GM12878 (cell line): ENCODE data around the gene PDGFD. TPM values are rescaled to one million over a fixed set of nuclear protein-coding genes. Genes with fewer than 3 reads are reported as not detected.

Source experiments
- ATAC-seq: fragments of 200-7000 bp; cut with Tn5 transposase; 3 replicates; pipeline ENCODE4 v1.9.1; 2020; ENCODE audit warnings: mild to moderate bottlenecking, moderate library complexity
- BruUV-seq: library from RNA; stranded (reverse); fragments of 400-500 nt; replicated peaks from 2 replicates; lab custom pipeline; 2021; lab: Mats Ljungman, UMichigan
- CTCF ChIA-PET: fragments of 300-600 bp; sonication (Branson Sonifier 250); formaldehyde crosslinking; extraction: SDS; loops from one replicate; lab custom pipeline; 2021; ENCODE audit warnings: inconsistent platforms; lab: Yijun Ruan, JAX
- POLR2A ChIA-PET: fragments of 350-600 bp; formaldehyde crosslinking; extraction: SDS; loops from one replicate; lab custom pipeline; 2021; ENCODE audit warnings: inconsistent platforms; lab: Charles Lee
- RAD21 ChIA-PET: fragments of 300-600 bp; sonication (Branson Sonifier 250); formaldehyde crosslinking; loops from one replicate; lab custom pipeline; 2023; ENCODE audit warnings: antibody characterized with exemption; ENCODE audit not compliant: unreplicated experiment; lab: Charles Lee
- SMC1A ChIA-PET: fragments of 300-600 bp; sonication (Branson Sonifier 250); formaldehyde crosslinking; loops from one replicate; lab custom pipeline; 2023; ENCODE audit not compliant: unreplicated experiment, uncharacterized antibody; lab: Charles Lee
- DNase-seq: peaks from one replicate; pipeline ENCODE4 v3.0.0-alpha.2; 2011; ENCODE audit warnings: low read depth, low spot score
- FAIRE-seq: peaks from 3 replicates; lab custom pipeline; 2011; peaks lifted over from hg19 to GRCh38; lab: Jason Lieb, UNC
- H2AFZ ChIP-seq: 2 replicates; pipeline ENCODE4 v1.6.0; 2011; ENCODE audit warnings: low read depth, low read length, control low read depth; ENCODE audit not compliant: control insufficient read depth
- H3K27ac ChIP-seq: 2 replicates; pipeline ENCODE4 v1.5.1; 2011; ENCODE audit warnings: control low read depth; ENCODE audit not compliant: control insufficient read depth, insufficient read depth
- H3K27me3 ChIP-seq, 2 experiments: replicated peaks in 1 of 2; 2 replicates each; pipeline versions ENCODE4 v1.6.0 to v1.6.1; 2011; ENCODE audit warnings: low read length in 1 of 2; ENCODE audit not compliant: control insufficient read depth in 2 of 2, insufficient read depth in 2 of 2
- H3K36me3 ChIP-seq, 2 experiments: 2 replicates each; pipeline ENCODE4 v1.5.1; 2011; ENCODE audit warnings: low read length in 1 of 2; ENCODE audit not compliant: control insufficient read depth in 2 of 2, insufficient read depth in 2 of 2
- H3K4me1 ChIP-seq: 2 replicates; pipeline ENCODE4 v1.6.1; 2011; ENCODE audit warnings: mild to moderate bottlenecking, low read length, moderate library complexity, mixed read lengths; ENCODE audit not compliant: control insufficient read depth, insufficient read depth
- H3K4me2 ChIP-seq: 2 replicates; pipeline ENCODE4 v1.6.0; 2011; ENCODE audit warnings: control low read depth; ENCODE audit not compliant: control insufficient read depth, insufficient read depth
- H3K4me3 ChIP-seq: fragments of 200-600 bp; sonication (generic); 2 replicates; pipeline ENCODE4 v1.5.1; 2016
- H3K79me2 ChIP-seq: 2 replicates; pipeline ENCODE4 v1.6.0; 2011; ENCODE audit warnings: low read length; ENCODE audit not compliant: control insufficient read depth, insufficient read depth
- H3K9ac ChIP-seq: 2 replicates; pipeline ENCODE4 v1.8.0; 2011; ENCODE audit warnings: low read length, control low read depth, mixed read lengths; ENCODE audit not compliant: control insufficient read depth, insufficient read depth
- H3K9me3 ChIP-seq: replicated peaks from 3 replicates; pipeline ENCODE4 v1.5.1; 2011; ENCODE audit warnings: mild to moderate bottlenecking, low read length; ENCODE audit not compliant: control insufficient read depth, insufficient read depth
- H4K20me1 ChIP-seq: 2 replicates; pipeline ENCODE4 v1.6.0; 2011; ENCODE audit not compliant: control insufficient read depth, insufficient read depth
- ATF7 ChIP-seq: fragments of 450-650 bp; IDR thresholded peaks from 2 replicates; pipeline ENCODE4 v1.6.1; 2016; ENCODE audit warnings: low read depth, mild to moderate bottlenecking
- CHD1 ChIP-seq: IDR thresholded peaks from 2 replicates; pipeline ENCODE4 v1.6.1; 2012; ENCODE audit warnings: low read depth, low read length, improper control_type of control experiment
- RFX5 ChIP-seq: IDR thresholded peaks from 2 replicates; pipeline ENCODE4 v1.6.1; 2011; ENCODE audit warnings: low read depth, low read length, improper control_type of control experiment
- WRNIP1 ChIP-seq: IDR thresholded peaks from 2 replicates; pipeline ENCODE4 v1.6.1; 2011; ENCODE audit warnings: low read depth, low read length, improper control_type of control experiment, borderline replicate concordance
- ZBTB40 ChIP-seq: fragments of 450-650 bp; IDR thresholded peaks from 2 replicates; pipeline ENCODE4 v1.6.1; 2016; ENCODE audit warnings: mild to moderate bottlenecking, moderate library complexity, borderline replicate concordance
- ZNF687 ChIP-seq: fragments of 450-650 bp; IDR thresholded peaks from 2 replicates; pipeline ENCODE4 v1.6.1; 2017; ENCODE audit warnings: mild to moderate bottlenecking, moderate library complexity
- in situ Hi-C: fragments of 300-500 bp; cut with MboI; formaldehyde crosslinking; loops from 9 replicates; pipeline ENCODE4 v1.14.3; 2018; ENCODE audit warnings: mixed read lengths
- intact Hi-C: fragments of 100-400 bp; cut with micrococcal nuclease; formaldehyde crosslinking; loops from one replicate; pipeline ENCODE4 v1.14.2; 2022; ENCODE audit not compliant: unreplicated experiment
- polyA plus RNA-seq, 11 experiments: library from polyadenylated mRNA; depleted of rRNA in 4 of 11; unstranded in 6 of 11; stranded (reverse) in 5 of 11; fragments of >200 nt; fragmentation: Nextera tagmentation in 4 of 11; fragmentation: Illumina TruSeq in 1 of 11; extraction: Ambion mirVana in 4 of 11; extraction: Trizol in 1 of 11; gene quantifications; 1 replicate in 1 of 11; 2 replicates in 10 of 11; pipeline versions ENCODE4 v1.2.1 to v1.2.3, GENCODE V29; 2011 to 2016; ENCODE audit warnings: inconsistent platforms in 2 of 11, missing spikeins in 2 of 11, low read depth in 1 of 11
- total RNA-seq, 4 experiments: library from RNA; depleted of rRNA in 3 of 4; stranded (reverse); fragments of >200 nt in 3 of 4; fragmentation: Illumina TruSeq in 1 of 4; extraction: Trizol in 1 of 4; gene quantifications; 2 replicates each; pipeline versions ENCODE4 v1.2.1 to v1.2.3, GENCODE V29; 2013 to 2021

The PDGFD gene
- total and polyA plus RNA-seq, 10 of the 15 experiments (the other 5 are each of a cell fraction or from before 2014, with no cell fraction given): 0.05 to 0.13 TPM; not detected in 8

- ChIA-PET CTCF (no interaction called here), SMC1A (no interaction called here), RAD21 (no interaction called here), POLR2A (no interaction called here)
- H3K9me3 ChIP-seq: no peaks in the 10 kb centered on the region
- H3K4me2 ChIP-seq: no peak overlapping the region
- DNase-seq: no peak
- no peak for FAIRE-seq
- no peaks in the 10 kb centered on the region for H4K20me1 ChIP-seq
- TF ChIP-seq WRNIP1: no peak
- TF ChIP-seq CHD1: no peak
- no peak for TF ChIP-seq RFX5
- no peak for TF ChIP-seq ZBTB40
- no peak for TF ChIP-seq ATF7
- TF ChIP-seq ZNF687: no peak
- intact Hi-C loops (no loop called here), in situ Hi-C loops (no loop called here)
- no peak overlapping the region for H3K27ac ChIP-seq
- no peaks in the 10 kb centered on the region for H3K27me3 ChIP-seq
- H3K4me1 ChIP-seq: no peaks in the 10 kb centered on the region
- no peak overlapping the region for H3K4me3 ChIP-seq
- BruUV-seq: no TSS peak
- H3K36me3 ChIP-seq: no peaks in the 10 kb centered on the region
- no peak for ATAC-seq
- no peaks in the 10 kb centered on the region for H3K79me2 ChIP-seq
- no peak overlapping the region for H3K9ac ChIP-seq
- no peak overlapping the region for H2AFZ ChIP-seq
Observed at GRCh38 chr11:104122011-104122635, 41.8 kb downstream of the PDGFD start.
